Activated gamma-delta T cell treated with Interleukin-2 at 50 U/mL for 16 hours (primary cell): ENCODE results near the gene NSL1.
A peak's percentile ranks its signal among the peaks of the same experiment; 100 is the strongest.
"Not testable (repeated sequence)": the region's sequence is repeated elsewhere in the genome, so short reads cannot be mapped to it uniquely, and the experiment has no call there.

ENCODE experiments used
- DNase-seq: peaks from one replicate; pipeline ENCODE4 v3.0.0-alpha.2; 2020

NSL1 gene

GRCh38 chr1:212782422-212783154 lies 9.0 kb downstream of the NSL1 start:
- no peak for DNase-seq

GRCh38 chr1:212781225-212781624 lies 10.4 kb downstream of the NSL1 start:
- no peak for DNase-seq

GRCh38 chr1:212780759-212781158 lies 10.8 kb downstream of the NSL1 start:
- DNase-seq, result no peak

- not testable (repeated sequence) for DNase-seq
These were observed 12.5 kb downstream of the NSL1 start for GRCh38 chr1:212779086-212779485.

- no peak for DNase-seq
These were observed 14.4 kb downstream of the NSL1 start for GRCh38 chr1:212777151-212777550.

GRCh38 chr1:212775241-212775640 lies 16.3 kb downstream of the NSL1 start:
- no peak for DNase-seq

- no peak for DNase-seq
These were observed 17.0 kb downstream of the NSL1 start for GRCh38 chr1:212774584-212774983.

- DNase-seq, result no peak
These were observed 18.6 kb downstream of the NSL1 start for GRCh38 chr1:212773011-212773410.

- no peak for DNase-seq
These were observed 20.2 kb downstream of the NSL1 start for GRCh38 chr1:212771341-212771740.

- DNase-seq, result no peak
These were observed 22.0 kb downstream of the NSL1 start for GRCh38 chr1:212769459-212770167.

GRCh38 chr1:212766825-212767224 lies 24.8 kb downstream of the NSL1 start:
- not testable (repeated sequence) for DNase-seq

- DNase-seq, result not testable (repeated sequence)
These were observed 26.8 kb downstream of the NSL1 start for GRCh38 chr1:212764718-212765281.

GRCh38 chr1:212762839-212763238 lies 28.7 kb downstream of the NSL1 start:
- no peak for DNase-seq

- DNase-seq, result no peak
These were observed 29.3 kb downstream of the NSL1 start for GRCh38 chr1:212762234-212762633.

- DNase-seq, result peak; percentile 27
These were observed 31.3 kb downstream of the NSL1 start for GRCh38 chr1:212760126-212760823.

GRCh38 chr1:212759683-212760082 lies 31.9 kb downstream of the NSL1 start:
- no peak for DNase-seq

- DNase-seq, result no peak
These were observed 36.9 kb downstream of the NSL1 start for GRCh38 chr1:212754680-212755079.

GRCh38 chr1:212754193-212754592 lies 37.4 kb downstream of the NSL1 start:
- peak; percentile 18 for DNase-seq

GRCh38 chr1:212753749-212754148 lies 37.8 kb downstream of the NSL1 start:
- DNase-seq, result no peak

GRCh38 chr1:212752934-212753497 lies 38.6 kb downstream of the NSL1 start:
- DNase-seq, result no peak

- DNase-seq, result no peak
These were observed 39.2 kb downstream of the NSL1 start for GRCh38 chr1:212752252-212752933.

- DNase-seq, result no peak
These were observed 41.6 kb downstream of the NSL1 start for GRCh38 chr1:212749821-212750535.
